Endothelial cell of umbilical vein (primary cell): ENCODE measurements around the gene RAMP3. TPM values are rescaled to one million over a fixed set of nuclear protein-coding genes. Genes with fewer than 3 reads are reported as not detected.

Experiments used
- BruUV-seq: library from RNA; stranded (reverse); fragments of 400-500 nt; replicated peaks from 2 replicates; lab custom pipeline; 2021; lab: Mats Ljungman, UMichigan
- CTCF ChIA-PET: fragments of 300-600, 350-600 bp; sonication (Branson Sonifier 250); formaldehyde crosslinking; loops from one replicate; lab custom pipeline; 2021; ENCODE audit warnings: antibody characterized with exemption, inconsistent platforms; lab: Charles Lee
- POLR2A ChIA-PET: fragments of 300-600, 350-600 bp; sonication (Branson Sonifier 250); formaldehyde crosslinking; loops from one replicate; lab custom pipeline; 2021; ENCODE audit warnings: antibody characterized with exemption, inconsistent platforms; lab: Charles Lee
- DNase-seq: peaks from one replicate; pipeline ENCODE4 v3.0.0-alpha.2; 2011; ENCODE audit warnings: low read depth, low spot score
- FAIRE-seq: peaks from 2 replicates; lab custom pipeline; 2011; peaks lifted over from hg19 to GRCh38; lab: Jason Lieb, UNC
- H2AFZ ChIP-seq: 2 replicates; pipeline ENCODE4 v1.6.0; 2012; ENCODE audit warnings: low read depth, low read length, control low read depth, inconsistent platforms
- H3K27ac ChIP-seq: 2 replicates; pipeline ENCODE4 v1.5.1; 2011; ENCODE audit warnings: low read depth, mild to moderate bottlenecking, control low read depth, low read length, moderate library complexity; ENCODE audit not compliant: insufficient read depth
- H3K27me3 ChIP-seq, 2 experiments: 2 replicates each; pipeline versions ENCODE4 v1.6.0 to v1.6.1; 2011; ENCODE audit warnings: low read length in 2 of 2, mixed read lengths in 1 of 2; ENCODE audit not compliant: control insufficient read depth in 2 of 2, insufficient read depth in 2 of 2
- H3K36me3 ChIP-seq, 2 experiments: 2 replicates in 1 of 2; 3 replicates in 1 of 2; pipeline ENCODE4 v1.5.1; 2011; ENCODE audit warnings: low read length in 2 of 2, mild to moderate bottlenecking in 1 of 2, moderate library complexity in 1 of 2; ENCODE audit not compliant: control insufficient read depth in 2 of 2, insufficient read depth in 2 of 2; ENCODE audit errors: extremely low read depth in 1 of 2
- H3K4me1 ChIP-seq: 3 replicates; pipeline ENCODE4 v1.5.1; 2011; ENCODE audit warnings: mild to moderate bottlenecking, low read length; ENCODE audit not compliant: control insufficient read depth, insufficient read depth; ENCODE audit errors: extremely low read depth
- H3K4me2 ChIP-seq: 2 replicates; pipeline ENCODE4 v1.6.1; 2011; ENCODE audit warnings: low read length, control low read depth, mixed read lengths; ENCODE audit not compliant: insufficient read depth
- H3K4me3 ChIP-seq, 3 experiments: fragments of 200-600 bp in 1 of 3; sonication (generic), shearing (Covaris generic) in 1 of 3; replicated peaks in 1 of 3; 2 replicates each; pipeline ENCODE4 v1.5.1; 2011 to 2016; ENCODE audit warnings: control low read depth in 3 of 3, low read length in 3 of 3, mild to moderate bottlenecking in 2 of 3, inconsistent platforms in 1 of 3, low read depth in 1 of 3, moderate library complexity in 1 of 3; ENCODE audit not compliant: insufficient read depth in 1 of 3
- H3K79me2 ChIP-seq: 2 replicates; pipeline ENCODE4 v1.6.0; 2012; ENCODE audit warnings: low read length, inconsistent platforms; ENCODE audit not compliant: control insufficient read depth, insufficient read depth
- H3K9ac ChIP-seq: replicated peaks from 2 replicates; pipeline ENCODE3; 2011; ENCODE audit warnings: low read length, control low read depth; ENCODE audit not compliant: insufficient read depth; ENCODE audit errors: extremely low read depth
- H3K9me1 ChIP-seq: replicated peaks from 3 replicates; pipeline ENCODE4 v1.6.0; 2011; ENCODE audit warnings: mild to moderate bottlenecking, low read length; ENCODE audit not compliant: control insufficient read depth, insufficient read depth; ENCODE audit errors: extremely low read depth
- H3K9me3 ChIP-seq: replicated peaks from 2 replicates; pipeline ENCODE4 v1.5.1; 2012; ENCODE audit warnings: low read length, inconsistent platforms; ENCODE audit not compliant: control insufficient read depth, insufficient read depth
- H4K20me1 ChIP-seq: replicated peaks from 2 replicates; pipeline ENCODE3; 2011; ENCODE audit warnings: mild to moderate bottlenecking, low read length; ENCODE audit not compliant: control insufficient read depth, insufficient read depth; ENCODE audit errors: extremely low read depth
- CTCF ChIP-seq, 2 donors: IDR thresholded peaks; 1 replicate in 1 of 2; 2 replicates in 1 of 2; pipeline ENCODE4 v1.5.1; 2011; ENCODE audit warnings: low read length in 2 of 2, mild to moderate bottlenecking in 2 of 2, moderate library complexity in 2 of 2, control low read depth in 1 of 2, inconsistent platforms in 1 of 2, low read depth in 1 of 2; ENCODE audit not compliant: insufficient read depth in 1 of 2; ENCODE audit errors: extremely low read depth in 1 of 2
- EZH2 ChIP-seq: IDR thresholded peaks from 2 replicates; pipeline ENCODE4 v1.6.1; 2012; ENCODE audit warnings: borderline replicate concordance, low read depth, mild to moderate bottlenecking, moderate library complexity, low read length, inconsistent platforms; ENCODE audit not compliant: severe bottlenecking
- FOS ChIP-seq: IDR thresholded peaks from 2 replicates; pipeline ENCODE4 v1.6.1; 2011; ENCODE audit warnings: mild to moderate bottlenecking, low read length, moderate library complexity, borderline replicate concordance; ENCODE audit not compliant: insufficient read depth
- GATA2 ChIP-seq: IDR thresholded peaks from 2 replicates; pipeline ENCODE4 v1.7.0; 2011; ENCODE audit warnings: low read depth, mild to moderate bottlenecking, moderate library complexity, mixed read lengths, low read length; ENCODE audit not compliant: insufficient read length, insufficient read depth
- JUN ChIP-seq: IDR thresholded peaks from 2 replicates; pipeline ENCODE4 v1.6.1; 2011; ENCODE audit warnings: borderline replicate concordance, low read depth; ENCODE audit not compliant: insufficient read length, insufficient read depth
- MAX ChIP-seq: IDR thresholded peaks from 2 replicates; pipeline ENCODE4 v1.6.1; 2011; ENCODE audit not compliant: insufficient read depth, insufficient read length
- MYC ChIP-seq: IDR thresholded peaks from one replicate; pipeline ENCODE4 v1.6.1; 2011; ENCODE audit warnings: mild to moderate bottlenecking, low read depth, low read length
- POLR2A ChIP-seq: IDR thresholded peaks from 2 replicates; pipeline ENCODE4 v1.6.1; 2012; ENCODE audit warnings: low read depth, mild to moderate bottlenecking, control low read depth, low read length
- POLR2AphosphoS5 ChIP-seq: IDR thresholded peaks from 2 replicates; pipeline ENCODE4 v1.6.1; 2012; ENCODE audit warnings: low read depth, mild to moderate bottlenecking, control low read depth, low read length, moderate library complexity; ENCODE audit not compliant: insufficient read depth
- dilution Hi-C: fragments of 300-500 bp; cut with MboI; formaldehyde crosslinking; loops from one replicate; pipeline ENCODE4 v1.15.0; 2019; ENCODE audit warnings: low sequenced_read_pairs; ENCODE audit not compliant: extremely low pct_ligation_motif_present
- intact Hi-C: fragments of 100-400 bp; cut with micrococcal nuclease; formaldehyde crosslinking; loops from one replicate; pipeline ENCODE4 v1.10.0; 2022
- polyA plus RNA-seq, 4 experiments: library from polyadenylated mRNA; depleted of rRNA in 3 of 4; stranded (reverse) in 3 of 4; unstranded in 1 of 4; fragments of >200 nt; gene quantifications; 2 replicates each; pipeline versions ENCODE4 v1.2.1 to v1.2.3, GENCODE V29; 2011 to 2012; ENCODE audit warnings: missing spikeins in 1 of 4
- total RNA-seq: library from RNA; stranded (reverse); gene quantifications from 2 replicates; pipeline ENCODE4 v1.2.3, GENCODE V29; 2021

The RAMP3 gene
- total and polyA plus RNA-seq, 2 donors (not counting 3 experiments of a cell fraction or from before 2014, with no cell fraction given) = not detected

GRCh38 chr7:45176886-45177731 lies 19.5 kb downstream of the RAMP3 start:
- Histone ChIP-seq H3K4me2 (no peak overlapping the region), H4K20me1 (no peaks in the 10 kb centered on the region), H3K4me1 (no peaks in the 10 kb centered on the region), H3K9ac (no peak overlapping the region), H3K27ac (no peak overlapping the region), H3K27me3 (peaks cover 0 to 2% of the 10 kb centered on the region in 2 experiments), H3K4me3 (no peak overlapping the region), H3K9me3 (no peaks in the 10 kb centered on the region), H2AFZ (no peak overlapping the region), H3K36me3 (no peaks in the 10 kb centered on the region), H3K9me1 (no peaks in the 10 kb centered on the region), H3K79me2 (no peaks in the 10 kb centered on the region)
- ChIA-PET CTCF (no interaction called here), POLR2A (no interaction called here)
- dilution Hi-C loops = no loop called here
- no TSS peak for BruUV-seq
- FAIRE-seq (no peak), DNase-seq (no peak)
- TF ChIP-seq GATA2 = no peak
- no peak for TF ChIP-seq MYC
- TF ChIP-seq FOS = no peak
- no peak for TF ChIP-seq EZH2
- TF ChIP-seq CTCF (IDR thresholded peaks at IDR 0.05; ENCODE audit: extremely low read depth in 1 of 2, insufficient read depth in 1 of 2, low read depth in 1 of 2, low read length in 2 of 2) = no peak
- TF ChIP-seq JUN = no peak
- TF ChIP-seq POLR2A = no peak
- TF ChIP-seq POLR2AphosphoS5 = no peak
- no peak for TF ChIP-seq MAX
- intact Hi-C loops = no loop called here
